ENCODE data around the gene TRAPPC2L.
A peak's percentile ranks its signal among the peaks of the same experiment; 100 is the strongest.

DNA sequence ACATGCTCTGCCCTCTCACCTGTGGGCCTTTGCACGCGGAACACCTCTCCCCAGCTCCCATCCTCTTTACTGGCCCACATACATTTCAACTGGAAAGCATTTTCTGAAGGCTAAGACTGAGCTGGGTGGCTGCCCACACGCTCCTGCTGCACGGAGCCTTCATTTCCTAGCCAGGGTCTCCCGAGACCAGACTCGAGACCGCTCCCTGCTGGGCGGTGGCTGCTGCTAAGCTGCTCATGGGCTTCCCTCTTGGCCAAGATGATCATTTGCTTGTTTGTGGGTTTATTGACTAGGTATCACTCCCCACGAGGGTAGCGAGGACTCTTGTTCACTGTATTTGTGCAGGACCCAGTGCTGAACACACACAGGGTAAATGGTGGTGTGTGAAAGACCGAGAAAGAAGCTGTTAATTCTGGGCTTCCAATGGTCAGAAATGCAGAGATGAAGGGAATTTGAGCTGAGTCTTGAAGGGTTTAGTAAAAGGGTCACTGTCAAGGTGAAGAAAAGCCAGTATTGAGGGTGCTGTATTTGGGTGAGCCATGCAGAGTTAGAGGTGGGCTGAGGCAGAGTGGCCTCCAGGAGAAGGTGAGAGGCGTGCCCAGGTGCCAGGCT is 907 bp downstream of the TRAPPC2L start:
- TF ChIP-seq, protein P1, sequence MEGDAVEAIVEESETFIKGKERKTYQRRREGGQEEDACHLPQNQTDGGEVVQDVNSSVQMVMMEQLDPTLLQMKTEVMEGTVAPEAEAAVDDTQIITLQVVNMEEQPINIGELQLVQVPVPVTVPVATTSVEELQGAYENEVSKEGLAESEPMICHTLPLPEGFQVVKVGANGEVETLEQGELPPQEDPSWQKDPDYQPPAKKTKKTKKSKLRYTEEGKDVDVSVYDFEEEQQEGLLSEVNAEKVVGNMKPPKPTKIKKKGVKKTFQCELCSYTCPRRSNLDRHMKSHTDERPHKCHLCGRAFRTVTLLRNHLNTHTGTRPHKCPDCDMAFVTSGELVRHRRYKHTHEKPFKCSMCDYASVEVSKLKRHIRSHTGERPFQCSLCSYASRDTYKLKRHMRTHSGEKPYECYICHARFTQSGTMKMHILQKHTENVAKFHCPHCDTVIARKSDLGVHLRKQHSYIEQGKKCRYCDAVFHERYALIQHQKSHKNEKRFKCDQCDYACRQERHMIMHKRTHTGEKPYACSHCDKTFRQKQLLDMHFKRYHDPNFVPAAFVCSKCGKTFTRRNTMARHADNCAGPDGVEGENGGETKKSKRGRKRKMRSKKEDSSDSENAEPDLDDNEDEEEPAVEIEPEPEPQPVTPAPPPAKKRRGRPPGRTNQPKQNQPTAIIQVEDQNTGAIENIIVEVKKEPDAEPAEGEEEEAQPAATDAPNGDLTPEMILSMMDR (IDR thresholded peaks at IDR 0.05; ENCODE audit: low read length) = peak; percentile 58
- TF ChIP-seq EZH2 (optimal IDR thresholded peaks at IDR 0.05; ENCODE audit: low read depth, low read length) (no peak), EZH2phosphoT487 (IDR thresholded peaks at IDR 0.05; ENCODE audit: low read length) (no peak)
